T-helper 2 cell treated with Interferon-gamma antibody and Interleukin-4, amounts not matched to agents 5 μg/mL and 100 μg/mL, for 36 hours (primary cell): ENCODE results near the gene DIABLO.
"Not testable (repeated sequence)": the region's sequence is repeated elsewhere in the genome, so short reads cannot be mapped to it uniquely, and the experiment has no call there.

Experiments
- DNase-seq: peaks from one replicate; pipeline ENCODE4 v3.0.0; 2021; ENCODE audit warnings: low spot score
- H3K27ac Mint-ChIP-seq: one replicate; pipeline ENCODE4 v1.8.0; 2021; ENCODE audit warnings: mild to moderate bottlenecking, mixed read lengths
- H3K27me3 Mint-ChIP-seq: one replicate; pipeline ENCODE4 v1.8.0; 2021; ENCODE audit warnings: low read depth, mixed read lengths
- H3K36me3 Mint-ChIP-seq: one replicate; pipeline ENCODE4 v1.8.0; 2021; ENCODE audit warnings: low read depth, mixed read lengths
- H3K4me1 Mint-ChIP-seq: one replicate; pipeline ENCODE4 v1.8.0; 2021; ENCODE audit warnings: low read depth, mixed read lengths
- H3K4me3 Mint-ChIP-seq: one replicate; pipeline ENCODE4 v1.8.0; 2022; ENCODE audit warnings: mild to moderate bottlenecking, moderate library complexity, mixed read lengths
- H3K9me3 Mint-ChIP-seq: one replicate; pipeline ENCODE4 v1.8.0; 2021; ENCODE audit warnings: mixed read lengths

Gene DIABLO

GRCh38 chr12:122189626-122190475 is 36.0 kb downstream of the DIABLO start:
- Mint-ChIP-seq H3K9me3 (no peaks in the 10 kb centered on the region), H3K4me3 (no peak overlapping the region), H3K4me1 (no peaks in the 10 kb centered on the region), H3K27me3 (peaks cover 2% of the 10 kb centered on the region), H3K27ac (no peak overlapping the region), H3K36me3 (no peaks in the 10 kb centered on the region)
- DNase-seq: no peak

- H3K9me3 Mint-ChIP-seq: no peaks in the 10 kb centered on the region
- peaks cover 2% of the 10 kb centered on the region for H3K4me1 Mint-ChIP-seq
- DNase-seq: no peak
- peaks cover 11% of the 10 kb centered on the region for H3K27me3 Mint-ChIP-seq
- no peaks in the 10 kb centered on the region for H3K36me3 Mint-ChIP-seq
- H3K27ac Mint-ChIP-seq: no peak overlapping the region
- H3K4me3 Mint-ChIP-seq: no peak overlapping the region
These were observed 38.4 kb downstream of the DIABLO start for GRCh38 chr12:122187466-122187865.

- no peak for DNase-seq
- peaks cover 15% of the 10 kb centered on the region for H3K27me3 Mint-ChIP-seq
- no peaks in the 10 kb centered on the region for H3K36me3 Mint-ChIP-seq
- no peaks in the 10 kb centered on the region for H3K9me3 Mint-ChIP-seq
- H3K4me1 Mint-ChIP-seq: peaks cover 3% of the 10 kb centered on the region
- H3K27ac Mint-ChIP-seq: no peak overlapping the region
- no peak overlapping the region for H3K4me3 Mint-ChIP-seq
These were observed 40.3 kb downstream of the DIABLO start for GRCh38 chr12:122185494-122186082.

- peaks cover 15% of the 10 kb centered on the region for H3K27me3 Mint-ChIP-seq
These were observed 40.8 kb downstream of the DIABLO start for GRCh38 chr12:122185079-122185478.

GRCh38 chr12:122184517-122184916 is 41.3 kb downstream of the DIABLO start:
- DNase-seq: no peak
- Mint-ChIP-seq H3K9me3 (no peaks in the 10 kb centered on the region), H3K36me3 (no peaks in the 10 kb centered on the region), H3K4me3 (peak overlapping the region; percentile 50), H3K4me1 (peaks cover 4% of the 10 kb centered on the region), H3K27ac (no peak overlapping the region), H3K27me3 (peaks cover 15% of the 10 kb centered on the region)

More at GRCh38 chr12:122185079-122185478, 40.8 kb downstream of the DIABLO start:
- no peak for DNase-seq
- H3K27ac Mint-ChIP-seq: no peak overlapping the region
- H3K4me3 Mint-ChIP-seq: no peak overlapping the region
- no peaks in the 10 kb centered on the region for H3K36me3 Mint-ChIP-seq
- H3K9me3 Mint-ChIP-seq: no peaks in the 10 kb centered on the region
- H3K4me1 Mint-ChIP-seq: peaks cover 4% of the 10 kb centered on the region

GRCh38 chr12:122183588-122183940 is 42.3 kb downstream of the DIABLO start:
- H3K9me3 Mint-ChIP-seq: no peaks in the 10 kb centered on the region
- no peak overlapping the region for H3K27ac Mint-ChIP-seq
- peaks cover 15% of the 10 kb centered on the region for H3K27me3 Mint-ChIP-seq
- peaks cover 4% of the 10 kb centered on the region for H3K4me1 Mint-ChIP-seq
- H3K4me3 Mint-ChIP-seq: peak overlapping the region; percentile 50
- no peak for DNase-seq
- no peaks in the 10 kb centered on the region for H3K36me3 Mint-ChIP-seq

- no peak within 1 kb of the TSS for H3K27ac Mint-ChIP-seq
- H3K4me1 Mint-ChIP-seq: peaks cover 4% of the 10 kb centered on the region
- peaks cover 15% of the 10 kb centered on the region for H3K27me3 Mint-ChIP-seq
- DNase-seq: peak; percentile 35
- no peaks in the 10 kb centered on the region for H3K36me3 Mint-ChIP-seq
- H3K9me3 Mint-ChIP-seq: no peaks in the 10 kb centered on the region
- H3K4me3 Mint-ChIP-seq: peak within 1 kb of the TSS; percentile 79
These were observed 42.8 kb downstream of the DIABLO start, which contains the start of gene LRRC43 for GRCh38 chr12:122182887-122183587. TSS of gene LRRC43 (plus strand) at chr12:122183123. CDS start at chr12:122183145, 22 bp downstream.

GRCh38 chr12:122176473-122176872 is 49.4 kb downstream of the DIABLO start:
- not testable (repeated sequence) for H3K4me1 Mint-ChIP-seq, H3K9me3 Mint-ChIP-seq, H3K36me3 Mint-ChIP-seq, H3K27ac Mint-ChIP-seq, H3K4me3 Mint-ChIP-seq, DNase-seq, H3K27me3 Mint-ChIP-seq

- no peak within 1 kb of the TSS for H3K4me3 Mint-ChIP-seq
- peak; percentile 44 for DNase-seq
- no peaks in the 10 kb centered on the region for H3K36me3 Mint-ChIP-seq
- H3K27me3 Mint-ChIP-seq: no peaks in the 10 kb centered on the region
- H3K9me3 Mint-ChIP-seq: no peaks in the 10 kb centered on the region
- no peak within 1 kb of the TSS for H3K27ac Mint-ChIP-seq
- H3K4me1 Mint-ChIP-seq: no peaks in the 10 kb centered on the region
These were observed 51.6 kb downstream of the DIABLO start, which contains the start of gene IL31 for GRCh38 chr12:122174155-122174845. TSS of gene IL31 (minus strand) at chr12:122174221. CDS start at chr12:122174172, 49 bp downstream.

GRCh38 chr12:122172262-122172939 is 53.5 kb downstream of the DIABLO start:
- DNase-seq: no peak
- no peaks in the 10 kb centered on the region for H3K27me3 Mint-ChIP-seq
- no peak overlapping the region for H3K4me3 Mint-ChIP-seq
- H3K36me3 Mint-ChIP-seq: no peaks in the 10 kb centered on the region
- no peak overlapping the region for H3K27ac Mint-ChIP-seq
- no peaks in the 10 kb centered on the region for H3K9me3 Mint-ChIP-seq
- no peaks in the 10 kb centered on the region for H3K4me1 Mint-ChIP-seq

GRCh38 chr12:122171399-122171798 is 54.5 kb downstream of the DIABLO start:
- Mint-ChIP-seq H3K27ac (no peak overlapping the region), H3K27me3 (no peaks in the 10 kb centered on the region), H3K4me1 (peaks cover 8% of the 10 kb centered on the region), H3K36me3 (no peaks in the 10 kb centered on the region), H3K9me3 (no peaks in the 10 kb centered on the region), H3K4me3 (no peak overlapping the region)
- no peak for DNase-seq

GRCh38 chr12:122168492-122168891 is 57.4 kb downstream of the DIABLO start:
- no peak for DNase-seq
- H3K27ac Mint-ChIP-seq: no peak overlapping the region
- no peak overlapping the region for H3K4me3 Mint-ChIP-seq
- no peaks in the 10 kb centered on the region for H3K36me3 Mint-ChIP-seq
- no peaks in the 10 kb centered on the region for H3K27me3 Mint-ChIP-seq
- peaks cover 11% of the 10 kb centered on the region for H3K4me1 Mint-ChIP-seq
- H3K9me3 Mint-ChIP-seq: no peaks in the 10 kb centered on the region

- H3K4me1 Mint-ChIP-seq: peaks cover 11% of the 10 kb centered on the region
- no peak overlapping the region for H3K27ac Mint-ChIP-seq
- DNase-seq: no peak
- no peaks in the 10 kb centered on the region for H3K36me3 Mint-ChIP-seq
- H3K4me3 Mint-ChIP-seq: peak overlapping the region; percentile 46
- no peaks in the 10 kb centered on the region for H3K27me3 Mint-ChIP-seq
- H3K9me3 Mint-ChIP-seq: no peaks in the 10 kb centered on the region
These were observed 58.4 kb downstream of the DIABLO start for GRCh38 chr12:122167356-122167925.
